KBM-7 (cell line): ENCODE data around the gene CLC.
"Not testable (repeated sequence)": the region's sequence is repeated elsewhere in the genome, so short reads cannot be mapped to it uniquely, and the experiment has no call there.

ENCODE experiments used
- DNase-seq: peaks from one replicate; pipeline ENCODE4 v3.0.0-alpha.2; 2015
- in situ Hi-C: fragments of 300-500 bp; cut with MboI; formaldehyde crosslinking; loops from 2 replicates; pipeline ENCODE4 v1.14.3; 2020; ENCODE audit warnings: low sequenced_read_pairs, low pct_unique_long_range_greater_than_20kb, mixed read lengths

The CLC gene

DNA sequence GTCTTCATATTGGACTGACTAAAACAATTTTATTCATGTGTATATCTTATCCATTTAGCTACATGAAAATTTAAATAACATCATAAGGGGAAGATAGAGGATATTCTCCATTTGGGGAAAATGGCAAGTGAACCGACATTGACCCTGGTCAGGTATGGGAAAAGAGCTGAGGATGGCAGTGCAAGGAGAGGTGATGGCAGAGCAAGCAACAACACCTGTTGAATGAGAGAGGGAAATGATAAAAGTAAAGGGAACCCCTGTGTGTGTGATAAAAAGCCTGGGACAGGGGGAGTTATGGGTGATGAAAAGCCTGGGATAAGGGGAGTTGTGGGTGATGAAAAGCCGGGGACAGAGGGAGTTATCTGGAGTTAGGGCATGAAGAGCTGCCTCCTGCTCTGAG is 4.0 kb downstream of the CLC start:
- no peak for DNase-seq
- in situ Hi-C loops = no loop called here

DNA sequence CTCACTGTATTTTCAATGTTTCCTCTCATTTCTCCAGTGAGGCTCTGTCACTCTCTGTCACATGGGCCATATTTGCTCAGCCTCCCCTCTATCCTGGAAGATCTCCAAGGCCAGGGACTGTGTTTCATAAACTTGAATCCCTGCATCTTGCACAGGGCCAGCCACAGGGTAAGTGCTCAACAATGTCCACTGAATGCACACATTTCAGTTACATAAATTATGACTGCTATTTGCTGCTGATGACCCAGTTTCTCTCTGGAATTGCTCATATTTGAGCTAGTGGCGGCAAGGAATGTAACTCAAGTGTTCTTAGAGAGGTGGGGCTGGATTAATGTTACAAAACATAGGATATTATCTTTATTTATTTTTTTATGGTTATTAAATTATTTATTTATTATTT is 6.1 kb downstream of the CLC start:
- in situ Hi-C loops = no loop called here
- DNase-seq = no peak

DNA sequence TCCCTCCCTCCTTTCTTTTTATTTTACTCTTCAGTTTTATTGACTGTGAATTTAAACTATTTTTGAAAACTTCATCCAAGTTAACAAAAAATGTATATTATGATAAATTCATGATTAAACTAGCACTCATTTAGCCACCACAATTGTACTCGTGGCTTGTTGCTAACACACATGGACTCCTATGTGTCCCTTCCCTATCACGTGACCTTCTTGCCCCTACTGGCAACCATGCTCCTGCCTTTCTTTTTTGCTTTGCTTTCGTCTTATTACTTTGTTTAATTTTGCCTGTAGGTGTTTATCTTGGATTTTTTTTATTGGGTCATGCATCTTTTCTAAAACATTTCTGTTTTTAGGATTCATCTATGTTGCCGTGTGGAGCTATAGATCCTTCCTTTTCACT is 8.2 kb downstream of the CLC start:
- in situ Hi-C loops = no loop called here
- DNase-seq = no peak

DNA sequence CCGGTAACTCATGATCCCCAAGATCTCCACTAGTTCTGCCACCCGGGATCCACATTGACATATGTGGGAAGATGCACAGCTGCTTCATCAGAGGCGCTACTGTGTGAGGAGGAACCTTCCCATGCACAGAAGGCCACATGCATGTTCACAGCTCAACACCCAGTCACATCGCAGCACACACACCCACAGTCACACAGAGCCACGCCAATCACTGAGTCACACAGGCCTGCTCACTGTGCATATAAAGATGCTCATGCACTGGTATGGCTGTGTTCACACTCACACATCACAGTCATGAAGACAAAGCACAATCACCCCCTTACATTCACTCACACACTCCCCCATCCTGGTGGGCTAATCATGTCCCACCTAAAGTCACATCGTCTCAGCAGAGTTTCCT is 9.8 kb downstream of the CLC start:
- in situ Hi-C loops = no loop called here

DNA sequence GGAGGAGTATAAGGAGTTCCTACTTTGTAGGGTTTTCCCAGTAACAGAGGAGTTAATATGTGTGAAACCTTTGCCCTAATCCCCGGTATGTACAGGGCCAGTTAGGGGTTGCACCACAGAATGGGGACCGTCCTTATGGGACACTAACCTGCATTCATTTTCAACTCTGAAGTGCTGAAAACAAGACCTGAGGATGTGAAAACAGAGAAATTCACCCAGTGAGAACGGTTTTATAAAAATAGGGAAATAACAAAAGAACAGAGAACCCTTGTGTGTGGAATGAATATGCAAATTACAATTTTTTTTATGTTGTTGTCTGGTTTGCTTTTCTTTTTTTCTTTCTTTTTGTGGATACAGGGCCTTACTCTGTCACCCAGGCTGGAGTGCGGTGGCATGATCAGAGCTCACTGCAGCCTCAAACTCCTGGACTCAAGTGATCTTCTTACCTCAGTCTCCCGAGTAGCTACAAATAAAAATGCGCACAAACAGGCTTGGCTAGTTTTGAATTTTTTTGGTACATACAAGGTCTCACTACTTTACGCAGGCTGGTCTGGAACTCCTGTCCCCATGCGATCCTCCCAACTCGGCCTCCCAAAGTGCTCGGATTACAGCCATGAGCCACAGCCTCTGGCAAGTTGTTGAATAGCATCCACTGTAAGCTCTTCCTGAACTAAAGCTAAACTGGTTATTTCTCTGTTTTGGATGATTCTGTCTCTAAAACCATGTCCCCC is 10.6 kb downstream of the CLC start:
- in situ Hi-C loops = no loop called here
- DNase-seq = no peak

More for the DNA sequence above, 9.8 kb downstream of the CLC start:
- no peak for DNase-seq

DNA sequence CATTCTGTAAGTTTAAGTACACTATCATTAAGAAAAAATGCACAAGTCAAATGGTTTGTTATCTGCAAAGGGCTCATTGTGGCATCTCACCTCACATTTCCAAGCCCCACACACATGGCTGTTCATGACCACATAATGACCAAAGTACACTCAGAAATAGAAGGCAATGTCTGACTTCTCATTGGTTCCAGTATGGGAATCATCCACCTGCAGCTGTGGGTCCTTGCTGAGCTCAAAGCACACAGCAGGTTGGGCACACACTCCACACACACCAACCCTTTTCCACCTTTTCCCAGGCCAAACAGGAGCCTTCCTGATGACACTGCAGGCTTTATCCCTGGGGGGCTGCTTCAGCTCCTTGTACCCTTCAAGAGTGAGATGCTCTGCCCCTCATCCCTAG is 11.8 kb downstream of the CLC start:
- in situ Hi-C loops = no loop called here
- DNase-seq = no peak

DNA sequence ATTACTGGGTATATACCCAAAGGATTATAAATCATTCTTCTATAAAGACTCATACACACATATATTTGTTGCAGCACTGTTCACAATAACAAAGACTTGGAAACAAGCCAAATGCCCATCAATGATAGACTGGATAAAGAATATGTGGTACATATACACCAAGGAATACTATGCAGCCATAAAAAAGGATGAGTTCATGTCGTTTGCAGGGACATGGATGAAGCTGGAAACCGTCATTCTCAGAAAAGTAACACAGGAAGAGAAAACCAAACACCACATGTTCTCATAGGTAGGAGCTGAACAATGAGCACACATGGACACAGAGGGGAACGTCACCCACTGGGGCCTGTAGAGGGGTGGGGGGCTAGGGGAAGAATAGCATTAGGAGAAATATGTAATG is 17.7 kb downstream of the CLC start:
- in situ Hi-C loops = not testable (repeated sequence)

DNA sequence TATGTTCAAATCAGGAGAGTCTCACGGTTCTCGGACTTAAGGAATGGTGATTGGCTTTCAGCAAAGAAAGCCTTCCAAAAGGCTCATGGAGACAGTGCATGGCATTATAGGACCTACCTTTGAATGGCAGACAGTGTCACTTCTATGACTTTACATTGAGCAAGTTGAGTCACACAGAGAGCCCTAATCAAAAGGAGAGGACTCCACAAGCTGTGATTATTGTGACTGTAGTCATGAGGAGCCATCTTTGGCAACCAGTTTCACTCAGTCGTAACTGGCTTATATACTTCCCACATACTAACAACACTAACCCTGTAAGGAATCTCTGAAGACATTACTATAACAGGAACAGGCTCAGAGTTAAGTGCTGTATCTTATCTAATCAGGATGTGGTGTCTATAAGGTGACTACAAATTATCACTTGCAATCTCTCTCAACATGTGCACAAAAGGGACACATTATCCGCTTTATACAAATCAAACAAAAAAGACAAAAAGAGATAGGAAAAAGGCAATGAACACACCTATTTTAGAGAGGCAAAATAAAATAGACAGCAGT is 27.4 kb downstream of the CLC start:
- no peak for DNase-seq
- in situ Hi-C loops = no loop called here

More for the DNA sequence above, 17.7 kb downstream of the CLC start:
- not testable (repeated sequence) for DNase-seq

DNA sequence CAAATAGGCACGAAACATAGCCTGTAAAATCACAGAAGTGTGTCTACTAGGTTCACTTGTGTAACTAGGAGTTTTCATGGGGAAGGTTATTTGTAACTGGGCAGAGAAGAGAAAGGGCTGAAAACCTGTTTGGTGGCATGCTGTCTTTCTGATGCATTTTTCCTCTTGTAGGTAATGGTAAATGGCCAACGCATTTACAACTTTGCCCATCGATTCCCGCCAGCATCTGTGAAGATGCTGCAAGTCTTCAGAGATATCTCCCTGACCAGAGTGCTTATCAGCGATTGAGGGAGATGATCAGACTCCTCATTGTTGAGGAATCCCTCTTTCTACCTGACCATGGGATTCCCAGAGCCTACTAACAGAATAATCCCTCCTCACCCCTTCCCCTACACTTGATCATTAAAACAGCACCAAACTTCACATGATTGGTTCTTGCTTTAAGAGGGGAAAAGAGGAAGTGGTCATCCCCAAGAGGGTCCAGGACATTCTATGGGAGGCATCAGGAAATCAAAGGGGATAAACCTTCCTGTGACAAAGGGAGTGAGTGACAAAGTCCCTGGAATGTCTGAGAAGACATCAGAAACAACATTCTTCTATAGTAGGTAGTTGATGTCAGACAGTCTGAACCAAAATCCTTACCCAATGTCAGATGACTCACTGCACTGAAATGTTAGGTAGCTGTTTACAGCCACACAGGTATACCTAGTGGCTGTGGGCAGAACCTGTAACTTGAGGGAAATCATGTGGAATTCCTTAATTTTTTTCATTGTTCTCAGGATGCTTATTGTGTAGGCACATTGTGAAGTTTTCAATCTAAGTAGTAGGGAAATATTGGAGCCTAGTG is 28.6 kb downstream of the CLC start:
- in situ Hi-C loops = no loop called here

DNA sequence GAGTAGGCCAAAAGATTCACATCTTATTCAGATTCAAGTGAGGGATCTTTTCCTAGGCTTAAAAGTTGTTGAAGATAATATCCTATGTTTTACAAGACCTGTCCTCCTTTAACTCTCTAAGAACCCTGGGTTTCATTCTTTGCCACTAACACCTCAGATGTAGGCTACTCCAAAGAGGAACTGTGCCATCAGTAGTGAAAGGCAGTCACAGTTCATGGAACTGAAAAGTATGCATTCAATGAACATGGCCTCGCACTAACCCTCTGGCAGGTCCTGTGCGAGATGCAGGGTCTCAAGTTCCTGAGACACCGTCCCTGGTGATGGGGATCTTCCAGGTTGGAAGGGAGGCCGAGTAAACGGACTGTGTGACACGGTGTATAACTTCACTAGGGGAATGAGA is 29.2 kb downstream of the CLC start:
- DNase-seq = no peak

More for the DNA sequence above, 28.6 kb downstream of the CLC start:
- no peak for DNase-seq

DNA sequence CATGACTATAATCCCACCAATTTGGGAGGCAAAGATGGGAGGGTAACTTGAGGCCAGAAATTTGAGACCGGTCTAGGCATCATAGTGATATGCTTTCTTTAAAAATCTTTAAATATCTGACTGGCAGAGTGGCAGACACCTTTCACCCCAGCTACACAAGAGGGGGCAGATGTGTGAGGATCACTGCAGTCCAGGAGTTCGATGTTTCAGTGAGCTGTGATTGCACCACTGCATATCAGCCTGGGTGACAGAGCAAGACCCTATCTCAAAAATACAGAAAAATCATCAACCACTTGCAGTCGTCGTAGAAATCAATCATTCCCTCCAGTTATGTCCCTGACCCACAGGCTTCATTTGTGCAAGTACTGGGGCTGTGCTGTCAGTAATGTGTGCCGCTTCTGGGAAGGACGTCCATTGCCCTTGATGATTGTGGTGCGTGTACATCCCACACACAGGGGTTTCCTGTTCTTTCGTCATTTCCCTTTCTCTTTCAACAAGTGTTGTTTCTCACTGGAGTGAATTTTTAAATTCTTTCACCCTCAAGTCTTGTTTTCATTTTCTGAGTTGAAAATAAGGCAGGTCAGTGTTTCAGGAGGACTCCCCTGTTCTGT is 32.1 kb downstream of the CLC start:
- peak; percentile 37 for DNase-seq
- in situ Hi-C loops = no loop called here

More for the DNA sequence above, 29.2 kb downstream of the CLC start:
- in situ Hi-C loops = no loop called here

DNA sequence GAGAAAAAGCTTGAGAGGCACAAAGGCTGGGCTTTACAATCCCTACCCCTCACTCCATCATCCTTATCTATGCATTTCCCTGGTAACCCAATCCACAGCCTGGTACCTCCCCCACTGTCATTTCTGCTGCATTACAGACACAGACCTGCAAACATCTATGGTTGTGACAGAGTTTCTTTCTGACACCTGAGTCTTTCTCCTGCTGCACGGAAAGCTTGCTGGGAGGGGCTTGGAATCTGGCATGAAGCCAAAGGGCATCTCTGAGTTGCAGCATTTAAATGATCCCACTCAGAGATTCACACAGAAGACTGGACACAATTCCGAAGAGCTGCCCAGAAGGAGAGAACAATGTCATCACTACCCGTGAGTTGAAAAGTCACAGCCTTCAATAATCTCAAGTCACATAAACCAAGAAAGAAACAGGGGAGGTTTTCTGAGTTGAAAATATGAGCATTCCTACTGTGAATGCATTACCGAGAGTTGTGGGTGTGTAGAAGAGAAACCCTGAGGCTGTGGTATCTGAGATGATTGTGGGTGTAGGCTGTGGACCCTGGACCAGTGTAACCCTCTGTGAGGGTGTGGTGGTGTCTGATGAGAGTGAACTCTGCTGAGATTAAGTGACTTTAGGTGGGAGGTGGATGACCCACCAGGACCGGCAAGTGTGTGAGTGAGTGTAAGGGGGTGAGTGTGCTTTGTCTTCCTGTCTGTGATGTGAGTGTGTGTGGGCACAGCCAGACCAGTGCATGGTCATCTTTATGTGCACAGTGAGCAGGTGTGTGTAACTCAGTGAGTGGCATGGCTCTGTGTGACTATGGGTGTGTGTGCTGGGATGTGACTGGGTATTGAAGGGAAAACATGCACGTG is 33.4 kb downstream of the CLC start, which contains the start of gene LGALS14:
Gene LGALS14, plus strand, starts transcription at position 301 of the 864 bp plus-strand sequence. Its CDS starts 48 bp downstream, at position 349.
- DNase-seq = no peak
- in situ Hi-C loops = no loop called here

DNA sequence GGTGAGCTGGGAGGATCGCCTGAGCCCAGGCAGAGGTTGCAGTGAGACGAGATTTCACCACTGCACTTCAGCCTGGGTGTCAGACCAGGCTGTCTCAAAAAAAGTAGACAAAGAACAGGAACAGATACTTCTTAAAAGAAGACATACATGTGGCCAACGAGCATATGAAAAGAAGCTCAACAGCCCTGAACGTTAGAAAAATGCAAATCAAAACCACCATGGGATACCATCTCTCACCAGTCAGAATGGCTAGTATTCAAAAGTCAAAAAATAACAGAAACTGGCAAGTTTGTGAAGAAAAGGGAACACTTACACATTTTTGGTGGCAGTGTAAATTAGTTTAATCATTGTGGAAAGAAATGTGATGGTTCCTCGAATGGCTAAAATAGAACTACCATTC is 36.5 kb downstream of the CLC start:
- in situ Hi-C loops = no loop called here
- DNase-seq = no peak

DNA sequence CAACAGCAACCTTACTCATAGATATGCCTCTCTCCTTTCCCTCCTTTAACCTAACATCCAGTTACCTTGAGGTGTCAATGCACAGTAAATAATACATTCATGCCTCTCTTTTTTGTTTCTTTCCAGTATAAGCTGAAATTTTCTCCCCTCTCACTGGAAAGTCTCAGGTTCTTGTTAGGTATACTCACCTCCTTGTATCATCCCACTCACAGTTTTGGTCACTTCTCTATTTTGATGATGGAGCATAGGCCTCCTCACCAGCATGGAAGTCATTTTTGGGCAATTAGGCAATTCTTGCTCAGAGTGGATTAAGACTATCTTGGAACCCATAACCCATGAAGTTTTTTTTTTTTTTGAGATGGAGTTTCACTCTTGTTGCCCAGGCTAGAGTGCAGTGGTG is 39.3 kb downstream of the CLC start:
- in situ Hi-C loops = no loop called here
- DNase-seq = no peak

DNA sequence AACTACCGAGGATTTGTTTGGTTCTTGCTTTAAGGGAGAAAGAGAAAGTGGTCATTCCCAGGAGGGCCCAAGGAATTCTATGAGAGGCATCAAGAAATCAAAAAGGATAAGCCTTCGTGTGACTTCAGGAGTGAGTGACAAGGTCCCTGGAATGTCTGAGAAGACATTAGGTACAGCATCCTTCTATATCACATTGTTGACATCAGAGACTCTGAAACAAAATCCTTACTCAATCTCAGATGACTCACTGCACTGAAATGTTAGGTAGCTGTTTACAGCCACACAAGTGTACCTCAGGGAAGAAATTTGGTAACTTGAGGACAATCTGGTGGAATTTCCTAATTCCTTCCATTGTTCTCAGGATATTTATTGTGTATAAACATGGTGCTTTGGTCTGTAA is 41.4 kb downstream of the CLC start:
- in situ Hi-C loops = no loop called here
- no peak for DNase-seq

DNA sequence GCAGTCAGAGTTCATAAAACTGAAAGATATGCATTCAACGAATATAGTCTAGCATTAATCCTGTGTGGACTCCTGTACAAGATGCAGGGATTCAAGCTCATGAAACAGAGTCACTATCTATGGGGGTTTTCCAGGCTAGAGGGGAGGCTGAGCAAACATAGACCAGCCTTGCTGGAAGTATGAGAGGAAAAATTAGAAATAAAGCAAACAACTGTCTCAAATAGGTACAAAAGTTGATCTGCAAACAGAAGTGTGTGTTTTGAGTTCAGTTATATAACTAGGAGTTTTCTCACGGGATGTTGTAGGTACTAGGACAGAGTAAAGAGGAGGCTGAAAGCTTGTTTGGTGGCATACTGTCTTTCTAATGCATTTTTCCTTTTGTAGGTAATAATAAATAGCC is 42.1 kb downstream of the CLC start:
- in situ Hi-C loops = no loop called here

DNA sequence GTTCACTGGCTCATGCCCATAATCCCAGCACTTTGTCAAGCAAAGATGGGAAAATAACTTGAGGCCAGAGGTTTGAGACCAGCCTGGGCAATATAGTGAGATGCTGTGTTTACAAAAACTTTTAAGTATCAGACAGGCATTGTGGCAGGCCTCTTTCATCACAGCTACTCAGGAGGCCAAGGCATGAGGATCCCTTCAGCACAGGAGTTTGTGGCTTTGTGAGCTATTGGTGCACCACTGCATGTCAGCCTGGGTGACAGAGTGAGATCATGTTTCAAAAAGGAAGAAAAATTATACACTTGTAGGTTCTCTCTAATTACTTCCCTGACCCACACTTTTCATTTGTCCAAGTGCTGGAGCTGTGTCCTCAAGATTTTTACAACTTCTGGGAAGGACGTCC is 45.0 kb downstream of the CLC start:
- no peak for DNase-seq
- in situ Hi-C loops = no loop called here

More for the DNA sequence above, 42.1 kb downstream of the CLC start:
- no peak for DNase-seq

DNA sequence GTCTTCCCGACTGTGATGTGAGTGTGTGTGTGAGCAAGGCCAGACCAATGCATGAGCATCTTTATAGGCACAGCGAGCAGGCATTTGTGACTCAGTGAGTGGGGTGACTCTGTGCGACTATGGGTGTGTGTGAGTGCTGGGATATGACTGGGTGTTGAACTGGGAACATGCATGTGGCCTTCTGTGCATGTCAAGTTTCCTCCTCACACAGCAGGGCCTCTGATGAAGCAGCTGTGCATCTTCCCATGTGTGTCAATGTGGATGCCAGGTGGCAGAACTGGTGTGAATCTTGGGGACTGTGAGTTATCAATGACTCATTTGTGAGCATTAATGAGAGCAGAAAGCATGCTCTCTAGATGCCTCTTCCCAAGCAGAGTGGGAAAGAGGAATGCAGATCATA is 45.7 kb downstream of the CLC start:
- DNase-seq = no peak
- in situ Hi-C loops = no loop called here

DNA sequence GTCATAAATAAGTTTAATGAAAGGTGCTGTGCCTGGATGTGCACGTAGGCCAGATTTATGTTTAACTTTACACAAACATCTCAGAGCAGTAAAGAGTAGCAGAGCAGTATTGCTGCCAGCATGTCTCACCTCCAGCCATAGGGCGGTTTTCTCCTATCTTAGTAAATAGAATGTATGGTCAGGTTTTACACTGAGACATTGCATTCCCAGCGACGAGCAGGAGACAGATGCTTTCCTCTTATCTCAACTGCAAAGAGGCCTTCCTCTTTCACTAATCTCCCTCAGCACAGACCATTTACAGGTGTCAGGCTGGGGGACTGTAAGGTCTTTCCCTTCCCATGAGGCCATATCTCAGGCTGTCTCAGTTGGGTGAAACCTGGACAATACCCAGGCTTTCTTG is 49.2 kb downstream of the CLC start:
- in situ Hi-C loops, DNase-seq: not testable (repeated sequence)
